Neural cell (in vitro differentiated cells): Measurements from ENCODE around the gene SCGB1C1.

Experiments used
- MXI1 ChIP-seq: fragments of 450-650 bp; conservative IDR thresholded peaks from 2 replicates; pipeline ENCODE4 v1.6.1; 2014; ENCODE audit warnings: antibody characterized with exemption, mild to moderate bottlenecking; ENCODE audit not compliant: poor library complexity, severe bottlenecking
- POLR2AphosphoS5 ChIP-seq: IDR thresholded peaks from 2 replicates; pipeline ENCODE4 v1.6.1; 2012
- RAD21 ChIP-seq: fragments of 450-650 bp; conservative IDR thresholded peaks from 2 replicates; pipeline ENCODE4 v1.6.1; 2014; ENCODE audit warnings: antibody characterized with exemption, mild to moderate bottlenecking, moderate library complexity
- TF ChIP-seq, protein P1 (sequence below): fragments of 450-650 bp; IDR thresholded peaks from 2 replicates; pipeline ENCODE4 v1.5.1; 2014; ENCODE audit warnings: antibody characterized with exemption, mild to moderate bottlenecking, moderate library complexity; ENCODE audit not compliant: poor library complexity, severe bottlenecking
- TF ChIP-seq, protein P2 (sequence below): IDR thresholded peaks from 2 replicates; pipeline ENCODE4 v1.6.1; 2012; ENCODE audit warnings: borderline replicate concordance

GRCh38 chr11:204587-205109 lies 11.8 kb downstream of the SCGB1C1 start:
- TF ChIP-seq, protein P1, sequence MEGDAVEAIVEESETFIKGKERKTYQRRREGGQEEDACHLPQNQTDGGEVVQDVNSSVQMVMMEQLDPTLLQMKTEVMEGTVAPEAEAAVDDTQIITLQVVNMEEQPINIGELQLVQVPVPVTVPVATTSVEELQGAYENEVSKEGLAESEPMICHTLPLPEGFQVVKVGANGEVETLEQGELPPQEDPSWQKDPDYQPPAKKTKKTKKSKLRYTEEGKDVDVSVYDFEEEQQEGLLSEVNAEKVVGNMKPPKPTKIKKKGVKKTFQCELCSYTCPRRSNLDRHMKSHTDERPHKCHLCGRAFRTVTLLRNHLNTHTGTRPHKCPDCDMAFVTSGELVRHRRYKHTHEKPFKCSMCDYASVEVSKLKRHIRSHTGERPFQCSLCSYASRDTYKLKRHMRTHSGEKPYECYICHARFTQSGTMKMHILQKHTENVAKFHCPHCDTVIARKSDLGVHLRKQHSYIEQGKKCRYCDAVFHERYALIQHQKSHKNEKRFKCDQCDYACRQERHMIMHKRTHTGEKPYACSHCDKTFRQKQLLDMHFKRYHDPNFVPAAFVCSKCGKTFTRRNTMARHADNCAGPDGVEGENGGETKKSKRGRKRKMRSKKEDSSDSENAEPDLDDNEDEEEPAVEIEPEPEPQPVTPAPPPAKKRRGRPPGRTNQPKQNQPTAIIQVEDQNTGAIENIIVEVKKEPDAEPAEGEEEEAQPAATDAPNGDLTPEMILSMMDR: no peak
- TF ChIP-seq, protein P2, sequence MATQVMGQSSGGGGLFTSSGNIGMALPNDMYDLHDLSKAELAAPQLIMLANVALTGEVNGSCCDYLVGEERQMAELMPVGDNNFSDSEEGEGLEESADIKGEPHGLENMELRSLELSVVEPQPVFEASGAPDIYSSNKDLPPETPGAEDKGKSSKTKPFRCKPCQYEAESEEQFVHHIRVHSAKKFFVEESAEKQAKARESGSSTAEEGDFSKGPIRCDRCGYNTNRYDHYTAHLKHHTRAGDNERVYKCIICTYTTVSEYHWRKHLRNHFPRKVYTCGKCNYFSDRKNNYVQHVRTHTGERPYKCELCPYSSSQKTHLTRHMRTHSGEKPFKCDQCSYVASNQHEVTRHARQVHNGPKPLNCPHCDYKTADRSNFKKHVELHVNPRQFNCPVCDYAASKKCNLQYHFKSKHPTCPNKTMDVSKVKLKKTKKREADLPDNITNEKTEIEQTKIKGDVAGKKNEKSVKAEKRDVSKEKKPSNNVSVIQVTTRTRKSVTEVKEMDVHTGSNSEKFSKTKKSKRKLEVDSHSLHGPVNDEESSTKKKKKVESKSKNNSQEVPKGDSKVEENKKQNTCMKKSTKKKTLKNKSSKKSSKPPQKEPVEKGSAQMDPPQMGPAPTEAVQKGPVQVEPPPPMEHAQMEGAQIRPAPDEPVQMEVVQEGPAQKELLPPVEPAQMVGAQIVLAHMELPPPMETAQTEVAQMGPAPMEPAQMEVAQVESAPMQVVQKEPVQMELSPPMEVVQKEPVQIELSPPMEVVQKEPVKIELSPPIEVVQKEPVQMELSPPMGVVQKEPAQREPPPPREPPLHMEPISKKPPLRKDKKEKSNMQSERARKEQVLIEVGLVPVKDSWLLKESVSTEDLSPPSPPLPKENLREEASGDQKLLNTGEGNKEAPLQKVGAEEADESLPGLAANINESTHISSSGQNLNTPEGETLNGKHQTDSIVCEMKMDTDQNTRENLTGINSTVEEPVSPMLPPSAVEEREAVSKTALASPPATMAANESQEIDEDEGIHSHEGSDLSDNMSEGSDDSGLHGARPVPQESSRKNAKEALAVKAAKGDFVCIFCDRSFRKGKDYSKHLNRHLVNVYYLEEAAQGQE: no peak
- TF ChIP-seq MXI1 (no peak), POLR2AphosphoS5 (no peak), RAD21 (no peak)
